Skeletal muscle tissue (tissue), 4 donors: ENCODE measurements around the gene KDM4C. TPM values are rescaled to one million over a fixed set of nuclear protein-coding genes. Genes with fewer than 3 reads are reported as not detected.

Experiments used
- H3K27ac ChIP-seq: one replicate; pipeline ENCODE4 v1.7.0; 2013; ENCODE audit warnings: mild to moderate bottlenecking, low read depth, low read length, inconsistent platforms
- H3K27me3 ChIP-seq, 3 donors: one replicate each; pipeline ENCODE4 v1.7.0; 2013; ENCODE audit warnings: low read length in 3 of 3; ENCODE audit not compliant: control insufficient read depth in 3 of 3, insufficient read depth in 3 of 3
- H3K36me3 ChIP-seq, 3 donors: one replicate each; pipeline ENCODE4 v1.7.0; 2013; ENCODE audit warnings: low read length in 3 of 3; ENCODE audit not compliant: control insufficient read depth in 3 of 3, insufficient read depth in 3 of 3
- H3K4me1 ChIP-seq, 3 donors: one replicate each; pipeline ENCODE4 v1.7.0; 2013; ENCODE audit warnings: low read length in 3 of 3, mild to moderate bottlenecking in 3 of 3; ENCODE audit not compliant: control insufficient read depth in 3 of 3, insufficient read depth in 3 of 3
- H3K4me3 ChIP-seq, 3 donors: one replicate each; pipeline ENCODE4 v1.7.0; 2013; ENCODE audit warnings: low read length in 3 of 3
- H3K9ac ChIP-seq, 3 donors: one replicate each; pipeline ENCODE4 v1.7.0; 2013; ENCODE audit warnings: low read length in 3 of 3, mild to moderate bottlenecking in 3 of 3, moderate library complexity in 2 of 3, low read depth in 1 of 3
- H3K9me3 ChIP-seq, 3 donors: one replicate each; pipeline ENCODE4 v1.7.0; 2013; ENCODE audit warnings: low read length in 3 of 3; ENCODE audit not compliant: control insufficient read depth in 3 of 3
- total RNA-seq: library from RNA; depleted of rRNA; stranded (reverse); fragments of >200 nt; gene quantifications from one replicate; pipeline ENCODE4 v1.2.3, GENCODE V29; 2014
- donor health status: Osteomylitis.

Gene KDM4C
- total RNA-seq, 1 donor from 2014 or later: 50.1 TPM

DNA sequence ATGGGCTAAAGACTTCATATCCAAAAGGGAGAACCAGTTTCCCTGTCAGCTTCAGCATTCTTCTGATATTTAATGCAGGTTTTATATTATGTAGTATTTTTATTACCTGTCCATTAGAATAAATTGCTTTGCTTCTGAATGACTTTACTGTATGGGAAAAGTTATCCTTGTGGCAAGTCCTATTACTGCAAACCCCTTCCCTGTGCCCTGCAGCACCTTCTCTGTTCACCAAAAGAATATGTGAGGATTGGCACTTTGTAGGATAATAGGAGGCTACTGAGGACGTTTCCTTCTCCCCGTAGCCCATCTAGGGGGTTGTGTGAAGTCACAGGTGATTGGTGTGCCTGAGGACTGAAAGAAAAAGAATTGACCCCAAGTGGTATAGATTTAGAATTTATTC is 296.1 kb downstream of the KDM4C start:
- peaks cover 4 to 5% (median 4%) of the 10 kb centered on the region in 3 donors for H3K4me1 ChIP-seq
- no peaks in the 10 kb centered on the region for H3K27me3 ChIP-seq
- H3K27ac ChIP-seq: no peak overlapping the region
- no peak overlapping the region for H3K4me3 ChIP-seq
- H3K9ac ChIP-seq: no peak overlapping the region
- H3K36me3 ChIP-seq: peaks cover 0 to 8% (median 6%) of the 10 kb centered on the region in 3 donors
- no peaks in the 10 kb centered on the region for H3K9me3 ChIP-seq

DNA sequence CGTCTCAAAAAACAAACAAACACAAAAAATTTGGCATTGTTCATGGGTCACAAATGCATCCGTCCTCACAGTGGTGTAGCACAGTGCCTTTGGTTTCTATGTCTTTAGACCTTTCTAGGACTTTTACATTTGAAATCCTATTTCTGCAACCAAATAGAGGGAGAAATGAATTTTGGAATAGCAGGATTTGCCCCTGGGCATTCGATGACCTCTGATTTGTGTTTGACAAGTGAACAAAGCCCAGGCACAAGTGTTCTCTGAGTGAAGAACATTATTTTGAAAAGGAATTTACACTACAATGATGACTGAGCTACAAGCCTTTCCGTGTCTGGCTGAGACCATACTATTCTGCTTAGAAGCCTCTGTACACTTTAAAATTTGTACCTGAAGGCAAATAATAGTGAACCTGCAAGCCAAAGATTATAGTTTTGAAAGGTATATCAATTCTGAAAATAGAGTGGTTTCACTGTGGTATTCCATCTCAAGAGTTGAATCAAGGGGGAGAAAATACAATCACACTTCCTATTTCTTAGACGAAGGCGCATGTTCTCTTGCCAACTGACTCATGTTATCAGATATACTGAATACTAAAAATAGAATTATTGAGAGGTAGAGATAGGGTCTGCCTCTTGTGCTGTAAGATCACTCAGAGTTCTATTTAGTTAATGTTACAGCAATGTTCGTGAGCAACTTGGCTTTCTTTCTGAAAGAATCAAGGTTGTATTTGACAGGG is 297.6 kb downstream of the KDM4C start:
- peaks cover 0 to 5% (median 3%) of the 10 kb centered on the region in 3 donors for H3K36me3 ChIP-seq

DNA sequence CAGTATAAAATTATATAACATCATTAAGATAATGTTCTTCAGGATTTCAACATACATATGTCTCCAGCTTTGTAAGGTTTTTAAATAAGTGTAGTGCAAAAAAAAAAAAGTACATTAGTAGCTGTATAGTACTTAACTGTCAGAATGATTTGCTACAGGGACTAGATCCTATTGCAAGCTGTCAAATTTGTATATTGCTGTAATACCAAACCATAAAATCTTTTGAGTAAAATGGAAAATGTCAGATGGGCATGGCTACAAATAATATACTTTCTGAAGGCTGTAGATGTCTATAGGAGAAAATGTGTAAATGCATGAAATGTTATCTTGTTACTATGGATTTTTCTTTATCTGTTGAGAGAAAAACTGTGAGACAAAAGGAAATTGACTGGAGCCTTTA is 298.5 kb downstream of the KDM4C start:
- H3K27me3 ChIP-seq: no peaks in the 10 kb centered on the region
- no peak overlapping the region for H3K9ac ChIP-seq
- peaks cover 0 to 3% (median 2%) of the 10 kb centered on the region in 3 donors for H3K36me3 ChIP-seq
- peaks cover 4 to 5% (median 4%) of the 10 kb centered on the region in 3 donors for H3K4me1 ChIP-seq
- no peaks in the 10 kb centered on the region for H3K9me3 ChIP-seq
- H3K4me3 ChIP-seq: no peak overlapping the region
- no peak overlapping the region for H3K27ac ChIP-seq

More for the DNA sequence above, 297.6 kb downstream of the KDM4C start:
- H3K27me3 ChIP-seq: no peaks in the 10 kb centered on the region
- peaks cover 4 to 5% (median 4%) of the 10 kb centered on the region in 3 donors for H3K4me1 ChIP-seq
- no peak overlapping the region for H3K9ac ChIP-seq
- no peak overlapping the region for H3K27ac ChIP-seq
- no peaks in the 10 kb centered on the region for H3K9me3 ChIP-seq
- H3K4me3 ChIP-seq: no peak overlapping the region

DNA sequence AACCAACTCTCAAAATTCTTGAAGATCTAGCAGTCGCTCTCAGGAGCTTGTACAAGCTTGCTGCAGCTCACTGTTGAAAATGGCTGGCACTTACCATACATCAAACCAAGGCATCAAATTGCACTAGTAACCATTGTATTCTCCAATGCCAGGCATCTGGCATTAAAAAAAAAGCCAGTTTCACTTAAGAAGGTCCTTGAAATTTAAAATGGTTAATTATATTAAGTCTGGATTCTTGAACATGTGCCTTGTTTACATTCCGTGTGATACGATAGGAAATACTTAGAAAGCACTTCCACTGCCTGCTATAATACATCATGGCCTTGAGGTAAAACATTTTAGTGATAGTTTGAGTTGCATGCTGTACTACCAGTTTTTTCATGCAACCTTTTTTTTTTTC is 300.7 kb downstream of the KDM4C start:
- Histone ChIP-seq H3K9me3 (no peaks in the 10 kb centered on the region), H3K27me3 (no peaks in the 10 kb centered on the region), H3K36me3 (peaks cover 0 to 2% (median 0%) of the 10 kb centered on the region in 3 donors), H3K4me3 (no peak overlapping the region), H3K9ac (no peak overlapping the region), H3K27ac (no peak overlapping the region), H3K4me1 (peaks cover 4 to 5% (median 4%) of the 10 kb centered on the region in 3 donors)

DNA sequence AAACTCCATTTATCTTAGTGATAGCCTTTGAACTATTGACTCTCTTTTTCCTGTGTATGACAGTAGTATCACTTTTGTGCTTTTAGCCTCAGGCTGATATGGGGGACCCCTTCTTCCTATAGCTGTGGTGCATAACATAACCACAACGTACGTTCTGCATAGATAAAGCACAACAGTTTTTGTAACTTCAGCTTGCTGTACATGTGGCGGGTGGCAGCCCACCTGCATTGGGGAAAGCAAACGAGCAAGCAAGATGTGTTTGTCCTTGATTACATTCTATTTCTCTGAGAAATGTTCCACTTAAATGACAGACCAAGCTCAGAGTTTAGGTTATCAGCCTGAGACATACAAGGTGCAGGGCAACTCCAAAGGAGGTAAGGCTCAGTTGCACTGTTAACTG is 309.4 kb downstream of the KDM4C start:
- no peaks in the 10 kb centered on the region for H3K27me3 ChIP-seq
- H3K36me3 ChIP-seq: no peaks in the 10 kb centered on the region
- no peak overlapping the region for H3K9ac ChIP-seq
- H3K4me3 ChIP-seq: no peak overlapping the region
- no peaks in the 10 kb centered on the region for H3K9me3 ChIP-seq
- H3K4me1 ChIP-seq: no peaks in the 10 kb centered on the region
- no peak overlapping the region for H3K27ac ChIP-seq

DNA sequence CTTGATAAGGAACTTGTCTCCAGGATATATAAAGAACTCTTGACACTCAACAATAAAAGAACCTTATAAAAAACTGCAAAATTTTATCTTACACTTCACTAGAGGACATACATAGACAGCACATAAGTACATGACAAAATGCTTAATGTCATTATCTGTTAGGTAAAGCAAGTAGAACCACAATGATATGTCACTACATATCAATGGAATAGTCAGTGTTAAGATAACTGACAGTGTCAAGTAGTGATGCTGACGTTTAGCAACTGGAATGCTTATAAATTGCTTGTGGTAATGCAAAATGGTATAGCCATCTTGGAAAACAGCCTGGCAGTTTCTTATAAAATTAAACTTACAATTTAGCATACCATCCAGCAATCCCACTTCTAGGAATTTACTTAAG is 314.1 kb downstream of the KDM4C start:
- Histone ChIP-seq H3K36me3 (peaks cover 0 to 3% (median 0%) of the 10 kb centered on the region in 3 donors), H3K9ac (no peak overlapping the region), H3K9me3 (no peaks in the 10 kb centered on the region), H3K4me3 (no peak overlapping the region), H3K27me3 (no peaks in the 10 kb centered on the region), H3K4me1 (peaks cover 6 to 11% (median 6%) of the 10 kb centered on the region in 3 donors), H3K27ac (no peak overlapping the region)

DNA sequence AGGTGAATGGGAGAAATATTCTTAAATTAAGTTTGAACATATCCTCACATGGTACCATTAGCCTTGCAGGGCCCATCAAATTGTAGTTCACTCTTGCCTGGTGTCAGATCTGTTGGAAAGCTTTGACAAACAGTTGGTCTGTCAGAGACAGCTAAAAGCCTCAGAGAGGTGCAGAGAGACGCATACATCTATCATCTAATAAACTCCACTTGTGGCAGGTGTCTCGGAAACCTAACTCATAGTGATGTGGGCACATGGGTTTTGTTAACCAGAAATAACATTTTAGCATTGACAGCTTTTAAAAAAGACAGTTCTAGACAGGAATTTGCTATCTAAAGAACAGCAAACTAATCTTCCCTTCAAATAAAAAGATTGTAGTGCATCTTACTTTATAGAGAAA is 315.9 kb downstream of the KDM4C start:
- Histone ChIP-seq H3K36me3 (peaks cover 0 to 8% (median 4%) of the 10 kb centered on the region in 3 donors), H3K9ac (no peak overlapping the region), H3K4me3 (no peak overlapping the region), H3K27me3 (no peaks in the 10 kb centered on the region), H3K27ac (no peak overlapping the region), H3K9me3 (no peaks in the 10 kb centered on the region), H3K4me1 (peaks cover 6 to 11% (median 6%) of the 10 kb centered on the region in 3 donors)

DNA sequence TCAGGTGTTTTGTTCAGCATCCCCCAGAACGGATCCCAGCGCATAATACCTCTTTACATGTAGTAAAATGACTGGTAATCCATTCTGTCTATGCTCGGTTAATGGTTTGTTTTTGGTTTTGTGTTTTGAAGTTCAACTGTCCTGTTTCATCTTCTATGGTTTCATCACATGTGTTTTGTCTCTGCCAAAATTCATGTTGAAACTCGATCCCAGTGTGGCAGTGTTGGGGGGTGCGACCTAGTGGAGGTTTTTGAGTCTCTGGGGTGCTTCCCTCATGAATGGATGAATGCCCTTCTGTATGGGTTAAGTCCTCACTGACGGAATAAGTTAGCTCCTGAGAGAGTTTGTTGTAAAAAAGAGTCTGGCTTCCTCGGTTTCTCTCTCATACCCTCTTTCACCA is 317.4 kb downstream of the KDM4C start:
- Histone ChIP-seq H3K27ac (no peak overlapping the region), H3K9ac (no peak overlapping the region), H3K36me3 (peaks cover 0 to 8% (median 4%) of the 10 kb centered on the region in 3 donors), H3K27me3 (no peaks in the 10 kb centered on the region), H3K9me3 (no peaks in the 10 kb centered on the region), H3K4me3 (no peak overlapping the region), H3K4me1 (peaks cover 6 to 11% (median 6%) of the 10 kb centered on the region in 3 donors)

DNA sequence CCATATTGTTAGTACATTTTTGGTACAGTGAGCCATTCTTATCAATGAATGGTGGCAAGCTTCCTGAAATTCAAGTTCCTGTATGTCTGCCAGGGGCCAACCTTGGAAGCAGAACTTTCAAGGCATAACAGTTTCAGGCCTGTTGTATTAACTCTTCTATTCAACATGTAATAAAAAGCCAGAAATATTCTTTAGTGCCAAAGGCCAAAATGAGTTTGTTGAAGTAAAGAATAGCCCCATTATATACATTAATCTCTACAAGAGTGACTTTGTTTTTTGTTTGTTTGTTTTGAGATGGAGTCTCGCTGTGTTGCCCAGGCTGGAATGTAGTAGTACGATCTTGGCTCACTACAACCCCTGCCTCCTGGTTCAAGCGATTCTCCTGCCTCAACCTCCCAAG is 321.3 kb downstream of the KDM4C start:
- no peak overlapping the region for H3K9ac ChIP-seq
- H3K9me3 ChIP-seq: no peaks in the 10 kb centered on the region
- peaks cover 11 to 14% (median 12%) of the 10 kb centered on the region in 3 donors for H3K4me1 ChIP-seq
- H3K36me3 ChIP-seq: peaks cover 0 to 8% (median 4%) of the 10 kb centered on the region in 3 donors
- H3K4me3 ChIP-seq: no peak overlapping the region
- no peak overlapping the region for H3K27ac ChIP-seq
- no peaks in the 10 kb centered on the region for H3K27me3 ChIP-seq

DNA sequence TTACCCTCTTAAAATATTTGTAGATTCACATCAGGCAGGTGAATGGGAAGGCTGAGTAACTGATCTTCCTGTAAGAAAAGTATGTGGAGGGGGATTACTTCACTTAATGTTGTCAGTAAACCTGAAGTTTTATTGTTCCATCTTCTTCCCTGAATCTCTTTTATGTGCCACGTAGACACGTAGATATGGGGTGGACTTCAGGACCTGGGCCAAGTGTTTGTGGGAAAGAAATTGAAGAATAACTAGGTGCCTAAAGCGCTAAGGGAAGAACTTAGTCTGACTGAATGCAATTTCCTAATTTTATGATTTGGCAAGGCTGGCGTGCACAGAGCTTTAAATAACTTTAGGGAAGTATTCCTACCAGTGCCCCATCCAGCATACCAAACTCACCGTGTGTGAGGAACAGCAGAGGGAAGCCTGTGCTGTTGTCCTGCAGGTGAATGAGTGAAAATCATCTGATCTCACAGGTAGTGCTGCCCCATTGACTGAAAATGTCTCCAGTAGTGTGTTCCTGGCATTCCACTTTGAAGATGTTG is 323.4 kb downstream of the KDM4C start:
- H3K9ac ChIP-seq: no peak overlapping the region
- no peak overlapping the region for H3K4me3 ChIP-seq
- peaks cover 0 to 8% (median 4%) of the 10 kb centered on the region in 3 donors for H3K36me3 ChIP-seq
- no peaks in the 10 kb centered on the region for H3K27me3 ChIP-seq
- no peak overlapping the region for H3K27ac ChIP-seq
- H3K4me1 ChIP-seq: peaks cover 3 to 6% (median 6%) of the 10 kb centered on the region in 3 donors
- no peaks in the 10 kb centered on the region for H3K9me3 ChIP-seq
